Hematopoietic multipotent progenitor cell (in vitro differentiated cells): Measurements from ENCODE around the gene ACER3. TPM values are rescaled to one million over a fixed set of nuclear protein-coding genes. Genes with fewer than 3 reads are reported as not detected.
"Not testable (repeated sequence)": the region's sequence is repeated elsewhere in the genome, so short reads cannot be mapped to it uniquely, and the experiment has no call there.

ENCODE experiments used
- DNase-seq, 3 donors: peaks; one replicate each; pipeline ENCODE4 v3.0.0-alpha.2; 2011 to 2015; ENCODE audit warnings: low read depth in 2 of 3, low spot score in 2 of 3
- total RNA-seq: library from RNA; depleted of rRNA; stranded (reverse); fragments of >200 nt; gene quantifications from one replicate; pipeline ENCODE4 v1.2.3, GENCODE V29; 2012

The ACER3 gene
- total RNA-seq, result 6.2 TPM

- peak; percentile 41 to 91 (median 88) for DNase-seq
Measured at GRCh38 chr11:76860539-76861475, at the start of gene ACER3. Gene ACER3 (plus strand): TSS chr11:76860918. CDS start chr11:76860977, 59 bp downstream.

GRCh38 chr11:76811259-76811658 lies 49.5 kb upstream of the ACER3 start:
- no peak for DNase-seq

GRCh38 chr11:76814414-76814813 lies 46.3 kb upstream of the ACER3 start:
- DNase-seq, result no peak

- DNase-seq, result not testable (repeated sequence)
Measured at GRCh38 chr11:76815678-76816077, 45.0 kb upstream of the ACER3 start.

GRCh38 chr11:76820184-76820566 lies 40.5 kb upstream of the ACER3 start:
- no peak for DNase-seq

- not testable (repeated sequence) for DNase-seq
Measured at GRCh38 chr11:76821396-76821795, 39.3 kb upstream of the ACER3 start.

- no peak for DNase-seq
Measured at GRCh38 chr11:76822406-76822805, 38.3 kb upstream of the ACER3 start.

- no peak for DNase-seq
Measured at GRCh38 chr11:76823481-76824028, 37.2 kb upstream of the ACER3 start.

GRCh38 chr11:76824083-76824939 lies 36.4 kb upstream of the ACER3 start:
- no peak for DNase-seq

GRCh38 chr11:76824980-76825725 lies 35.6 kb upstream of the ACER3 start:
- no peak for DNase-seq

GRCh38 chr11:76825726-76826396 lies 34.9 kb upstream of the ACER3 start:
- no peak for DNase-seq

GRCh38 chr11:76826508-76826907 lies 34.2 kb upstream of the ACER3 start:
- not testable (repeated sequence) for DNase-seq

- DNase-seq, result not testable (repeated sequence)
Measured at GRCh38 chr11:76827005-76827404, 33.7 kb upstream of the ACER3 start.

- no peak for DNase-seq
Measured at GRCh38 chr11:76830639-76831327, 29.9 kb upstream of the ACER3 start.

GRCh38 chr11:76831686-76832310 lies 28.9 kb upstream of the ACER3 start:
- DNase-seq, result no peak

GRCh38 chr11:76832361-76832760 lies 28.4 kb upstream of the ACER3 start:
- no peak for DNase-seq

- no peak for DNase-seq
Measured at GRCh38 chr11:76834151-76834550, 26.6 kb upstream of the ACER3 start.

- DNase-seq, result no peak
Measured at GRCh38 chr11:76835036-76835435, 25.7 kb upstream of the ACER3 start.
